Lower lobe of right lung (tissue), 2 donors: ENCODE results near the gene PPM1H. TPM values are rescaled to one million over a fixed set of nuclear protein-coding genes. Genes with fewer than 3 reads are reported as not detected.

ENCODE experiments used
- ATAC-seq, 2 donors: fragments of 200-7000 bp; cut with Tn5 transposase; one replicate each; pipeline ENCODE4 v1.9.1; 2020 to 2022; ENCODE audit warnings: mild to moderate bottlenecking in 2 of 2, moderate library complexity in 2 of 2
- DNase-seq: peaks from one replicate; pipeline ENCODE4 v3.0.0-alpha.2; 2020
- H3K27ac ChIP-seq: fragments of 200-600 bp; one replicate; pipeline ENCODE4 v1.8.0; 2022
- H3K27me3 ChIP-seq: fragments of 200-600 bp; one replicate; pipeline ENCODE4 v1.8.0; 2022; ENCODE audit warnings: low read depth
- H3K36me3 ChIP-seq: fragments of 200-600 bp; one replicate; pipeline ENCODE4 v1.8.0; 2022; ENCODE audit warnings: mild to moderate bottlenecking
- H3K4me1 ChIP-seq: fragments of 200-600 bp; one replicate; pipeline ENCODE4 v1.8.0; 2022
- H3K4me3 ChIP-seq: fragments of 200-600 bp; one replicate; pipeline ENCODE4 v1.8.0; 2022; ENCODE audit warnings: mild to moderate bottlenecking
- H3K9me3 ChIP-seq: fragments of 200-600 bp; one replicate; pipeline ENCODE4 v1.8.0; 2022
- intact Hi-C: fragments of 100-400 bp; cut with DNase I; formaldehyde crosslinking; loops from one replicate; pipeline ENCODE4 v1.11.0; 2022
- total RNA-seq: library from RNA; stranded (reverse); fragmentation: NEBNext Ultra II Directional; extraction: Animal tissue kit (Norgen Biotek cat#: 25700); gene quantifications from one replicate; pipeline ENCODE4 v1.2.1, GENCODE V29; 2021
- TF ChIP-seq, protein P1 (sequence below): fragments of 200-600 bp; IDR thresholded peaks from one replicate; pipeline ENCODE4 v1.8.0; 2022; ENCODE audit warnings: antibody characterized with exemption, mild to moderate bottlenecking
- donor health status: DM: no; HTN: yes; CAD: no; lungs with severe emphysema.

The PPM1H gene
- total RNA-seq, 1 donor from 2014 or later = 6.8 TPM

DNA sequence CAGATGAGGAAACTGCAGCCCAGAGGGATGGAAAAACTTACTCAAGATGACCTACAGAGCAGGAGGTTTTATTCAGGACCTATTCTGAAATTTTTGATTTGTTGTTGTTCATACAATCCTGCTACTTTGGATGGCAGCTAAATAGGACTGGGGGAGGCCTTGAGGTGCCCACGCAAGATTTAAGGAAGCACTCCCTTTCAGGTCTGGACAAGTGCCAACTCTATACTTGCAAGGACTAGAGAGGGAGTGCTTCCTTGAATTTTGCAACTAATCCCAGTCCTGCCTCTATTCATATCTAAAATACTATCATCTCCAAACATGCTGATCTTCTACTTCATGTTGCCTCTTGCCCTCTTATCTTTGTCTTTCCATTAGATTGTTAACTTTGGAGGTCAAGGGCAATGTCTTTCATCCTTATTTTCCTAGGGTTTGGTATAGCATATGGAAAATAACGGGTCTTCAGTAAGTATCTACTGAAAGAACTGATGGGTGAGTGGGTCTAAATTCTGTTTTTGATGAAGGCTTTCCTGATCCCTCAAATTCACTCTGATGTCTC lies 28.6 kb upstream of the PPM1H start:
- no peak overlapping the region for H3K27ac ChIP-seq
- intact Hi-C loops = no loop called here
- no peaks in the 10 kb centered on the region for H3K4me1 ChIP-seq
- H3K36me3 ChIP-seq = no peaks in the 10 kb centered on the region
- DNase-seq = no peak
- H3K4me3 ChIP-seq = no peak overlapping the region
- no peak for ATAC-seq
- H3K9me3 ChIP-seq = no peaks in the 10 kb centered on the region
- TF ChIP-seq, protein P1, sequence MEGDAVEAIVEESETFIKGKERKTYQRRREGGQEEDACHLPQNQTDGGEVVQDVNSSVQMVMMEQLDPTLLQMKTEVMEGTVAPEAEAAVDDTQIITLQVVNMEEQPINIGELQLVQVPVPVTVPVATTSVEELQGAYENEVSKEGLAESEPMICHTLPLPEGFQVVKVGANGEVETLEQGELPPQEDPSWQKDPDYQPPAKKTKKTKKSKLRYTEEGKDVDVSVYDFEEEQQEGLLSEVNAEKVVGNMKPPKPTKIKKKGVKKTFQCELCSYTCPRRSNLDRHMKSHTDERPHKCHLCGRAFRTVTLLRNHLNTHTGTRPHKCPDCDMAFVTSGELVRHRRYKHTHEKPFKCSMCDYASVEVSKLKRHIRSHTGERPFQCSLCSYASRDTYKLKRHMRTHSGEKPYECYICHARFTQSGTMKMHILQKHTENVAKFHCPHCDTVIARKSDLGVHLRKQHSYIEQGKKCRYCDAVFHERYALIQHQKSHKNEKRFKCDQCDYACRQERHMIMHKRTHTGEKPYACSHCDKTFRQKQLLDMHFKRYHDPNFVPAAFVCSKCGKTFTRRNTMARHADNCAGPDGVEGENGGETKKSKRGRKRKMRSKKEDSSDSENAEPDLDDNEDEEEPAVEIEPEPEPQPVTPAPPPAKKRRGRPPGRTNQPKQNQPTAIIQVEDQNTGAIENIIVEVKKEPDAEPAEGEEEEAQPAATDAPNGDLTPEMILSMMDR = no peak
- no peaks in the 10 kb centered on the region for H3K27me3 ChIP-seq

GRCh38 chr12:62960324-62960723 lies 25.4 kb upstream of the PPM1H start:
- Histone ChIP-seq H3K4me1 (no peaks in the 10 kb centered on the region), H3K27ac (no peak overlapping the region), H3K27me3 (no peaks in the 10 kb centered on the region), H3K36me3 (no peaks in the 10 kb centered on the region), H3K4me3 (no peak overlapping the region), H3K9me3 (no peaks in the 10 kb centered on the region)
- TF ChIP-seq, protein P1 = no peak
- no peak for ATAC-seq
- no peak for DNase-seq
- intact Hi-C loops = no loop called here

GRCh38 chr12:62959745-62960144 lies 24.8 kb upstream of the PPM1H start:
- H3K9me3 ChIP-seq = no peaks in the 10 kb centered on the region
- H3K4me3 ChIP-seq = no peak overlapping the region
- no peaks in the 10 kb centered on the region for H3K27me3 ChIP-seq
- no peaks in the 10 kb centered on the region for H3K36me3 ChIP-seq
- no peak overlapping the region for H3K27ac ChIP-seq
- TF ChIP-seq, protein P1 = no peak
- no peaks in the 10 kb centered on the region for H3K4me1 ChIP-seq
- DNase-seq (no peak), ATAC-seq (no peak)
- intact Hi-C loops = no loop called here

DNA sequence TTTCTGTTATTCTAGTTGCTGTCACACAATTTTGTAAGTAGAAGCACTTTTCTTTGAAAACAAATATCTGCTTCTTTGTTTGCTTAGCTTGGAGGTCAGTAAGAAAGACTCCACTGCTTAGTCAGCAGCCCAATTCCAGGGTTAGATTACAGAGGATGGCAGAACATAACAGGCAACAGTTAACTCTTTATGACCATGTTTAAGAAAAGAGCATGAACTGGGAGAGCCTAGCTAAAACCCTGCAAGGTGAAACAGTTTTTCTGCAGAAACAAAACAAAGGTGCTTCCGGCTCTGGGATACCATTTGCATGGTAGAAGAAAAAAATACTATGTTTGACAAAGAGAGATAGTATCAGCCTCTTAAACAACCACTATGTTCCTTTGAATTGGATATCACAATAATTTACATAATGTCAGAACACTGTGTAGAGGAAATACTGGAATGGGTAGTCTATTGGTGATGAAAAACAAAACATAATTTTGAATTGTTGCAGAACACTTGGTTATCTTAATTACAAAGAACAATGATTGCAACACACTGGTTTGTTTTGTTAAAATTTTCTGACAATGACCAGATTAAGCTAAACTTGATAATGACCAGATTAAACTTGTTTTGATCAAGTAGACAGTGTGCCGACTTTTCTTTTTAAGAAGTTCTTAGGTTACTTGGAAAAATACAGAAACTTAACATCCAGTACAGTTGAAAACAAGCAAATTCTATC lies 22.4 kb upstream of the PPM1H start:
- Histone ChIP-seq H3K27ac (no peak overlapping the region), H3K4me1 (no peaks in the 10 kb centered on the region), H3K4me3 (no peak overlapping the region), H3K27me3 (no peaks in the 10 kb centered on the region), H3K36me3 (no peaks in the 10 kb centered on the region), H3K9me3 (no peaks in the 10 kb centered on the region)
- intact Hi-C loops = no loop called here
- TF ChIP-seq, protein P1 = no peak
- no peak for ATAC-seq
- DNase-seq = no peak

DNA sequence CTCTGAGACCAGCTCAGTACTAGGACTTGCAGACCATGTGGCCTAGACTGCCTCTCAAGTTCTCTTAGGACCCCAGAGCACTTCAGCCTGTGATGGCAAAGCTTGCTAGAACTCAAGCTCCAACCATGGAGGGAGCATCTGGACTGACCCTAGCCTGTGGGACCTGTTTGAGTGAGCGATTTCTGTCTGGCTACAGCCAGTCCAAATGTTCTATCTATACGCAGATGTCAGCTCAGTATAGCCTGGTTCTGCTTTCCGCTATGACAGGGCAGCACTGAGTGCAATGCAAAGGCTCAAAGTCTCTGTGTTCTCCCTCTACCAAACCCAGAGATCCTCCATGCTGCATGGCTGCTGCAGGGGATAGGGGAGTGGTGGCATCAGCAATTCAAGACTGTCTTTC lies 20.7 kb upstream of the PPM1H start:
- peak in 1 of 2 donors; percentile 19 for ATAC-seq
- no peaks in the 10 kb centered on the region for H3K4me1 ChIP-seq
- no peaks in the 10 kb centered on the region for H3K36me3 ChIP-seq
- intact Hi-C loops = no loop called here
- TF ChIP-seq, protein P1 = no peak
- H3K9me3 ChIP-seq = no peaks in the 10 kb centered on the region
- DNase-seq = no peak
- no peak overlapping the region for H3K27ac ChIP-seq
- H3K27me3 ChIP-seq = no peaks in the 10 kb centered on the region
- no peak overlapping the region for H3K4me3 ChIP-seq
